ENCODE data around the gene TMEM52B. TPM values are rescaled to one million over a fixed set of nuclear protein-coding genes. Genes with fewer than 3 reads are reported as not detected.
A peak's percentile ranks its signal among the peaks of the same experiment; 100 is the strongest.
"Not testable (repeated sequence)": the region's sequence is repeated elsewhere in the genome, so short reads cannot be mapped to it uniquely, and the experiment has no call there.

TMEM52B gene
- total RNA-seq, 4 donors from 2014 or later: not detected

DNA sequence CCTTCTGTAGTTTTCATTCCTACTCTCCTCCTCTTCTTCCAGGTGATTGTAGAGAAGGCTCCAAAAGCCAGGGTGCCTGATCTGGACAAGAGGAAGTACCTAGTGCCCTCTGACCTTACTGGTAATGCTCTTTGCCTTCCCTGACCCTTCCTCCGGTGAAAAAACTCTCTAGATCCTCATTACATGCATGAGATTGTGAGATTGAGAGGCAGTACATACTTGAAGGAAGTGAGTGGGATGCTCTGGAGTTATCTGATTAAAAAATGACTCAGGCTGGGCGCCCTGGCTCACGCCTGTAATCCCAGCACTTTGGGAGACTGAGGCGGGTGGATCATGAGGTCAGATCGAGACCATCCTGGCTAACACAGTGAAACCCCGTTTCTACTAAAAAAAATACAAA, 39.2 kb downstream of the TMEM52B start:
- Histone ChIP-seq H3K4me1 (peaks cover 43 to 60% of the 10 kb centered on the region in 2 donors), H3K36me3 (peaks cover 10 to 71% of the 10 kb centered on the region in 2 donors)

DNA sequence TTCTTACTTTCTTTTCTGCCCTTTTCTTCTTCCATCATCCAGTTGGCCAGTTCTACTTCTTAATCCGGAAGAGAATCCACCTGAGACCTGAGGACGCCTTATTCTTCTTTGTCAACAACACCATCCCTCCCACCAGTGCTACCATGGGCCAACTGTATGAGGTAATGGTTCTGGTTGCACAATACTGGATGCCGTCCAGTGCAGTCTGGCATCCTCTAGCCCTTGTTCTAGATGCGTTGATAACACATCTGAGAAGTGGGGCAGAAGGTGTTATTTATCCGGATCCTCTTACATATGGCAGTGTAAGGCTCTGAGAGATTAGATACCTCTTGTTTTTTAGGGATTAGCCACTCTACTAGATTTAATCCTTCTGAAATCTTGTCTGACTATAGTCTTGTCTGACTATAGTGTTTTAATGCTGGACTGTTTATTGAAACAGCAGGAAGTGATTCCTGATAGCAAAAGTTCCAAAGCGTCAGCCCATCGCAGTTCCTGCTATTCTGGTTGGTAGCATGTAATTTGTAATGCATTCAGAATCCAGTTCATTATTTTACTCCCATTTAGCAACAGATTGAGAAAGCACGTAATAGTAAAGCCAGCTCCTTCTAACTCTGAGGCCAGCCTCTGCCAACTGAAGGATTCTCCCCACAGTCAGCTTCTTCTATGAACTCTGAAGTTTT, 41.7 kb downstream of the TMEM52B start:
- in situ Hi-C loops (cut with MboI; ENCODE audit: low sequenced_read_pairs in 4 of 4) (loop anchor here in 3 of 4 donors (25.0 kb wide), 2 partner anchors 492 to 1567 kb away; partner anchors contain the start of gene YBX3 (in 2 of the 3)), intact Hi-C loops (cut with DNase I; ENCODE audit: low total_unique reads) (no loop called here)
- DNase-seq (peak; percentile 85 to 92), ATAC-seq (peak; percentile 97 to 98)
- H3K27ac ChIP-seq: peak overlapping the region; percentile 98 to 100 (median 98)
- no peak overlapping the region for H3K4me3 ChIP-seq
- H3K9me3 ChIP-seq: no peaks in the 10 kb centered on the region
- TF ChIP-seq CTCF (IDR thresholded peaks at IDR 0.05 in 4 of 5, conservative IDR thresholded peaks at IDR 0.05 in 1 of 5): no peak
- TF ChIP-seq POLR2A (IDR thresholded peaks at IDR 0.05): peak in 1 of 2 donors; percentile 20
- peaks cover 35 to 60% of the 10 kb centered on the region in 2 donors for H3K4me1 ChIP-seq
- no peaks in the 10 kb centered on the region for H3K27me3 ChIP-seq
- peaks cover 16 to 81% of the 10 kb centered on the region in 2 donors for H3K36me3 ChIP-seq

More for the DNA sequence above, 39.2 kb downstream of the TMEM52B start:
- in situ Hi-C loops (cut with MboI; ENCODE audit: low sequenced_read_pairs in 4 of 4): loop anchor here in 3 of 4 donors (5.0 to 25.0 kb wide), 3 partner anchors 489 to 1569 kb away; partner anchors contain the start of gene YBX3 (in 2 of the 3)
- H3K27ac ChIP-seq: peak overlapping the region; percentile 98 to 100 (median 98)
- DNase-seq (no peak), ATAC-seq (no peak)
- TF ChIP-seq CTCF (IDR thresholded peaks at IDR 0.05 in 4 of 5, conservative IDR thresholded peaks at IDR 0.05 in 1 of 5) (no peak), POLR2A (IDR thresholded peaks at IDR 0.05) (no peak)
- H3K9me3 ChIP-seq: no peaks in the 10 kb centered on the region
- no peaks in the 10 kb centered on the region for H3K27me3 ChIP-seq
- intact Hi-C loops (cut with DNase I; ENCODE audit: low total_unique reads): no loop called here
- peak overlapping the region in 1 of 4 donors; percentile 90 for H3K4me3 ChIP-seq

DNA sequence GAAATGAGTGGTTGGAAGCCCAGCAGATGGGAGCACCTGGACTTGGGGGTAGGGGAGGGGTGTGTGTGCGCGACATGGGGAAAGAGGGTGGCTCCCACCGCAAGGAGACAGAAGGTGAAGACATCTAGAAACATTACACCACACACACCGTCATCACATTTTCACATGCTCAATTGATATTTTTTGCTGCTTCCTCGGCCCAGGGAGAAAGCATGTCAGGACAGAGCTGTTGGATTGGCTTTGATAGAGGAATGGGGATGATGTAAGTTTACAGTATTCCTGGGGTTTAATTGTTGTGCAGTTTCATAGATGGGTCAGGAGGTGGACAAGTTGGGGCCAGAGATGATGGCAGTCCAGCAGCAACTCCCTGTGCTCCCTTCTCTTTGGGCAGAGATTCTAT, 43.0 kb downstream of the TMEM52B start:
- TF ChIP-seq POLR2A (IDR thresholded peaks at IDR 0.05): no peak
- no peak for TF ChIP-seq CTCF (IDR thresholded peaks at IDR 0.05 in 4 of 5, conservative IDR thresholded peaks at IDR 0.05 in 1 of 5)
- Histone ChIP-seq H3K27ac (peak overlapping the region; percentile 98 to 100 (median 98)), H3K36me3 (peaks cover 16 to 75% of the 10 kb centered on the region in 2 donors), H3K4me1 (peaks cover 27 to 51% of the 10 kb centered on the region in 2 donors), H3K9me3 (no peaks in the 10 kb centered on the region), H3K27me3 (no peaks in the 10 kb centered on the region), H3K4me3 (no peak overlapping the region)
- no peak for ATAC-seq
- in situ Hi-C loops (cut with MboI; ENCODE audit: low sequenced_read_pairs in 4 of 4): loop anchor here in 3 of 4 donors (25.0 kb wide), 2 partner anchors 490 to 1565 kb away; partner anchors contain the start of gene YBX3 (in 2 of the 3)
- no peak for DNase-seq
- intact Hi-C loops (cut with DNase I; ENCODE audit: low total_unique reads): no loop called here

DNA sequence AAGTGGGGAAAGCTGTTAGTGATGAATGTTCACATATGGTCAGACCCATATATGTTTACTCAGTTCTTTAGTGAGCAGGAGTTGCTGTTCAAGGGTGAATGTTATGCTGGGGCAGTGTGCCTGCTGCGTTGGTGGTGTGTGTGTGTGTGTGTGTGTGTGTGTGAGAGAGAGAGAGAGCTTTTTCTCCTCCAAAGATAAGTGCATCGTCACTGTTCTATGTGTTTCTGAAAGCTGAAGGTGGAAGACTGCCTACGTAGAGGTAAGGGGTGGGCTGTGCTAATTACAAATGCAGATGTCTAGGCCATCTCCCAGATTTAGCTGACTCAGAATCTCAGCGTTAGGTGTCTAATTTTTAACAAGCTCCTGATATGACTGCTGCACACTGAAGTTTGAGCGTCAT, 44.4 kb downstream of the TMEM52B start:
- intact Hi-C loops (cut with DNase I; ENCODE audit: low total_unique reads): no loop called here
- Histone ChIP-seq H3K4me3 (no peak overlapping the region), H3K36me3 (peaks cover 16 to 62% of the 10 kb centered on the region in 2 donors), H3K27me3 (no peaks in the 10 kb centered on the region), H3K27ac (peak overlapping the region in 2 of 4 donors; percentile 8 to 98), H3K4me1 (peaks cover 19 to 43% of the 10 kb centered on the region in 2 donors), H3K9me3 (no peaks in the 10 kb centered on the region)
- in situ Hi-C loops (cut with MboI; ENCODE audit: low sequenced_read_pairs in 4 of 4): loop anchor here in 3 of 4 donors (25.0 kb wide), 2 partner anchors 489 to 1564 kb away; partner anchors contain the start of gene YBX3 (in 2 of the 3)
- TF ChIP-seq CTCF (IDR thresholded peaks at IDR 0.05 in 4 of 5, conservative IDR thresholded peaks at IDR 0.05 in 1 of 5) (no peak), POLR2A (IDR thresholded peaks at IDR 0.05) (peak in 1 of 2 donors; percentile 7)
- DNase-seq (no peak), ATAC-seq (no peak)

DNA sequence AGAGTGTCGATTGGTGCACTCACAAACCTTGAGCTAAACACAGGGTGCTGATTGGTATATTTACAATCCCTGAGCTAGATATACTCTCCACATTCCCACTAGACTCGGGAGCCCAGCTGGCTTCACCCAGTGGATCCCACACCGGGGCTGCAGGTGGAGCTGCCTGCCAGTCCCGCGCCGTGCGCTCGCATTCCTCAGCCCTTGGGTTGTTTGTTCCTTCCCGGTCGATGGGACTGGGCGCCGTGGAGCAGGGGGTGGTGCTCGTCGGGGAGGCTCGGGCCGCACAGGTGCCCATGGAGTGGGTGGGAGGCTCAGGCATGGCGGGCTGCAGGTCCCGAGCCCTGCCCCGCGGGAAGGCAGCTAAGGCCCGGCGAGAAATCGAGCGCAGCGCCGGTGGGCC, 46.6 kb downstream of the TMEM52B start:
- H3K27me3 ChIP-seq; H3K27ac ChIP-seq; H3K9me3 ChIP-seq; DNase-seq; ATAC-seq; in situ Hi-C loops (cut with MboI; ENCODE audit: low sequenced_read_pairs in 4 of 4); intact Hi-C loops (cut with DNase I; ENCODE audit: low total_unique reads); H3K4me3 ChIP-seq: not testable (repeated sequence)
- Histone ChIP-seq H3K36me3 (peaks cover 13 to 40% of the 10 kb centered on the region in 2 donors), H3K4me1 (peaks cover 10 to 21% of the 10 kb centered on the region in 2 donors)
